B cell (primary cell): Measurements from ENCODE around the gene PLCL1. TPM values are rescaled to one million over a fixed set of nuclear protein-coding genes. Genes with fewer than 3 reads are reported as not detected.

ENCODE experiments used
- ATAC-seq: fragments of 200-7000 bp; cut with Tn5 transposase; one replicate; pipeline ENCODE4 v1.10.0; 2021; ENCODE audit warnings: low read depth, mild to moderate bottlenecking, moderate number of reproducible peaks, moderate library complexity
- CTCF ChIA-PET: fragments of 350-600 bp; sonication (Branson Sonifier 250); formaldehyde crosslinking; loops from one replicate; lab custom pipeline; 2021; ENCODE audit warnings: antibody characterized with exemption, inconsistent platforms; lab: Charles Lee
- POLR2A ChIA-PET: fragments of 350-600 bp; sonication (Branson Sonifier 250); formaldehyde crosslinking; loops from one replicate; lab custom pipeline; 2021; ENCODE audit warnings: antibody characterized with exemption; lab: Charles Lee
- DNase-seq: peaks from one replicate; pipeline ENCODE4 v3.0.0; 2013
- H2AFZ ChIP-seq: 2 replicates; pipeline ENCODE4 v1.6.1; 2012; ENCODE audit warnings: mild to moderate bottlenecking, low read depth, low read length; ENCODE audit not compliant: insufficient read depth, poor library complexity, severe bottlenecking
- H3K27ac ChIP-seq, 2 donors: 1 replicate in 1 of 2; 2 replicates in 1 of 2; pipeline ENCODE4 v1.5.1; 2012 to 2013; ENCODE audit warnings: low read length in 2 of 2, mild to moderate bottlenecking in 2 of 2, moderate library complexity in 1 of 2
- H3K27me3 ChIP-seq, 4 experiments: fragments of 200-600 bp in 1 of 4; sonication (generic) in 1 of 4; replicated peaks in 1 of 4; 1 replicate in 2 of 4; 2 replicates in 2 of 4; pipeline versions ENCODE4 v1.6.1 to v1.7.0; 2013 to 2016; ENCODE audit warnings: low read length in 3 of 4, mild to moderate bottlenecking in 2 of 4, mixed read lengths in 1 of 4, moderate library complexity in 1 of 4; ENCODE audit not compliant: insufficient read depth in 4 of 4, control insufficient read depth in 3 of 4; ENCODE audit errors: control extremely low read depth in 1 of 4
- H3K36me3 ChIP-seq, 2 experiments: replicated peaks in 1 of 2; 1 replicate in 1 of 2; 2 replicates in 1 of 2; pipeline versions ENCODE4 v1.6.1 to v1.7.1; 2013; ENCODE audit warnings: low read length in 1 of 2; ENCODE audit not compliant: insufficient read depth in 2 of 2, control insufficient read depth in 1 of 2; ENCODE audit errors: control extremely low read depth in 1 of 2, extremely low read depth in 1 of 2
- H3K4me1 ChIP-seq, 2 donors: fragments of 200-600 bp in 1 of 2; sonication (generic) in 1 of 2; 1 replicate in 1 of 2; 2 replicates in 1 of 2; pipeline versions ENCODE4 v1.5.1 to v1.6.1; 2013 to 2017; ENCODE audit warnings: low read length in 2 of 2; ENCODE audit not compliant: control insufficient read depth in 2 of 2, insufficient read depth in 2 of 2
- H3K4me2 ChIP-seq: replicated peaks from 2 replicates; pipeline ENCODE3; 2012; ENCODE audit warnings: mild to moderate bottlenecking, low read depth, low read length; ENCODE audit not compliant: poor library complexity, severe bottlenecking
- H3K4me3 ChIP-seq, 5 experiments: fragments of 200-600 bp in 1 of 5; sonication (generic) in 1 of 5; 1 replicate in 3 of 5; 2 replicates in 2 of 5; pipeline versions ENCODE4 v1.5.1 to v1.7.0; 2011 to 2016; ENCODE audit warnings: low read length in 4 of 5, mild to moderate bottlenecking in 4 of 5, low read depth in 2 of 5, control low read depth in 1 of 5, moderate library complexity in 1 of 5; ENCODE audit not compliant: insufficient read depth in 1 of 5; ENCODE audit errors: control extremely low read depth in 1 of 5, extremely low read depth in 1 of 5
- H3K79me2 ChIP-seq: fragments of 200-600 bp; sonication (generic); one replicate; pipeline ENCODE4 v1.6.0; 2016; ENCODE audit warnings: low read length; ENCODE audit not compliant: control insufficient read depth, insufficient read depth
- H3K9ac ChIP-seq: fragments of 200-600 bp; sonication (generic); 2 replicates; pipeline ENCODE4 v1.6.1; 2017; ENCODE audit warnings: mild to moderate bottlenecking, low read length, moderate library complexity
- H3K9me3 ChIP-seq, 3 donors: one replicate each; pipeline versions ENCODE4 v1.6.1 to v1.7.1; 2013; ENCODE audit warnings: low read length in 2 of 3; ENCODE audit not compliant: control insufficient read depth in 2 of 3, insufficient read depth in 1 of 3; ENCODE audit errors: control extremely low read depth in 1 of 3
- H4K20me1 ChIP-seq: 2 replicates; pipeline ENCODE4 v1.6.0; 2012; ENCODE audit warnings: mild to moderate bottlenecking, low read length; ENCODE audit not compliant: insufficient read depth, control insufficient read depth, poor library complexity, severe bottlenecking
- H3K27ac Mint-ChIP-seq: one replicate; pipeline ENCODE4 v1.8.0; 2021; ENCODE audit warnings: mixed read lengths
- H3K27me3 Mint-ChIP-seq: one replicate; pipeline ENCODE4 v1.8.0; 2021; ENCODE audit warnings: mixed read lengths
- H3K4me1 Mint-ChIP-seq: one replicate; pipeline ENCODE4 v1.8.0; 2021; ENCODE audit warnings: mixed read lengths
- H3K4me3 Mint-ChIP-seq: one replicate; pipeline ENCODE4 v1.8.0; 2021; ENCODE audit warnings: mixed read lengths
- H3K9me3 Mint-ChIP-seq: one replicate; pipeline ENCODE4 v1.8.0; 2022; ENCODE audit warnings: mixed read lengths; ENCODE audit not compliant: insufficient read depth
- EZH2 ChIP-seq: IDR thresholded peaks from 2 replicates; pipeline ENCODE4 v1.6.1; 2012; ENCODE audit warnings: borderline replicate concordance, low read depth, mild to moderate bottlenecking, moderate library complexity, low read length; ENCODE audit not compliant: insufficient read depth, poor library complexity, severe bottlenecking
- WGBS: methylation state at CpG from one replicate; pipeline ENCODE4 v1.1.5; 2013; ENCODE audit warnings: missing lambda C conversion rate; ENCODE audit not compliant: insufficient coverage; 5-methylcytosine and 5-hydroxymethylcytosine counted together
- intact Hi-C: fragments of 100-400 bp; cut with micrococcal nuclease; formaldehyde crosslinking; loops from one replicate; pipeline ENCODE4 v1.10.0; 2022
- polyA plus RNA-seq: library from polyadenylated mRNA; depleted of rRNA; stranded (reverse); fragments of >200 nt; gene quantifications from 2 replicates; pipeline ENCODE4 v1.2.3, GENCODE V29; 2012
- total RNA-seq, 2 donors: library from RNA; stranded (reverse); fragments of 120-200 nt in 1 of 2; gene quantifications; 1 replicate in 1 of 2; 2 replicates in 1 of 2; pipeline versions ENCODE4 v1.2.3 to v1.2.4, GENCODE V29; 2013 to 2022
- TF ChIP-seq, protein P1 (sequence below): fragments of 200-600 bp; IDR thresholded peaks from one replicate; pipeline ENCODE4 v1.8.0; 2022; ENCODE audit warnings: antibody characterized with exemption, mild to moderate bottlenecking

Gene PLCL1
- total and polyA plus RNA-seq, 2 donors (not counting 1 experiment from before 2014, with no cell fraction given): 0.07 to 0.25 TPM

DNA sequence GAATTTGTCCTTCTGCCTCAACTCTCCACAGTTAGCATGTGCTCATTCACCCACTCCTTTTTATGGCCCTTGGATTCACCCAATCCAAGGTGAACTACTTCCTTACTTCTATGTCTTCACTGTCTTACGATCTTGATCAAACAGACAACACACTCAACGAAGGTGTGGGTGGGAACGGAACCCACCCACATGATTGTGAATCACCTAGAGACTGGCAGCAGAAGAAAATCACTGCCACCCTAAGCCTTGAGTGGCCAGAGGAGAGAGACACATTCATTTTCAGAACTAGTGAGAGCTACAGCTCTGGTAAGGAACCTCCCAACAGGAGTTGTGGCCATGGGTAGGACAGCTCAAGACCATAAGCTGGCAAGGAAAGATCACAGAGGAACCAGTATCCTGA, 194.3 kb downstream of the PLCL1 start:
- Histone ChIP-seq H3K27ac (no peak overlapping the region), H3K4me2 (no peak overlapping the region), H4K20me1 (no peaks in the 10 kb centered on the region), H3K27me3 (no peaks in the 10 kb centered on the region), H3K9me3 (no peaks in the 10 kb centered on the region), H3K4me1 (no peaks in the 10 kb centered on the region), H2AFZ (no peak overlapping the region), H3K4me3 (no peak overlapping the region), H3K36me3 (no peaks in the 10 kb centered on the region), H3K9ac (no peak overlapping the region), H3K79me2 (no peaks in the 10 kb centered on the region)
- ChIA-PET POLR2A (no interaction called here), CTCF (no interaction called here)
- no peak overlapping the region for H3K4me3 Mint-ChIP-seq
- no peaks in the 10 kb centered on the region for H3K9me3 Mint-ChIP-seq
- no peak overlapping the region for H3K27ac Mint-ChIP-seq
- ATAC-seq (no peak), DNase-seq (no peak)
- H3K27me3 Mint-ChIP-seq: no peaks in the 10 kb centered on the region
- intact Hi-C loops: no loop called here
- TF ChIP-seq, protein P1, sequence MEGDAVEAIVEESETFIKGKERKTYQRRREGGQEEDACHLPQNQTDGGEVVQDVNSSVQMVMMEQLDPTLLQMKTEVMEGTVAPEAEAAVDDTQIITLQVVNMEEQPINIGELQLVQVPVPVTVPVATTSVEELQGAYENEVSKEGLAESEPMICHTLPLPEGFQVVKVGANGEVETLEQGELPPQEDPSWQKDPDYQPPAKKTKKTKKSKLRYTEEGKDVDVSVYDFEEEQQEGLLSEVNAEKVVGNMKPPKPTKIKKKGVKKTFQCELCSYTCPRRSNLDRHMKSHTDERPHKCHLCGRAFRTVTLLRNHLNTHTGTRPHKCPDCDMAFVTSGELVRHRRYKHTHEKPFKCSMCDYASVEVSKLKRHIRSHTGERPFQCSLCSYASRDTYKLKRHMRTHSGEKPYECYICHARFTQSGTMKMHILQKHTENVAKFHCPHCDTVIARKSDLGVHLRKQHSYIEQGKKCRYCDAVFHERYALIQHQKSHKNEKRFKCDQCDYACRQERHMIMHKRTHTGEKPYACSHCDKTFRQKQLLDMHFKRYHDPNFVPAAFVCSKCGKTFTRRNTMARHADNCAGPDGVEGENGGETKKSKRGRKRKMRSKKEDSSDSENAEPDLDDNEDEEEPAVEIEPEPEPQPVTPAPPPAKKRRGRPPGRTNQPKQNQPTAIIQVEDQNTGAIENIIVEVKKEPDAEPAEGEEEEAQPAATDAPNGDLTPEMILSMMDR: no peak
- TF ChIP-seq EZH2: no peak
- WGBS: no CpG with 5 or more reads among the region's 3 CpGs
- no peaks in the 10 kb centered on the region for H3K4me1 Mint-ChIP-seq

DNA sequence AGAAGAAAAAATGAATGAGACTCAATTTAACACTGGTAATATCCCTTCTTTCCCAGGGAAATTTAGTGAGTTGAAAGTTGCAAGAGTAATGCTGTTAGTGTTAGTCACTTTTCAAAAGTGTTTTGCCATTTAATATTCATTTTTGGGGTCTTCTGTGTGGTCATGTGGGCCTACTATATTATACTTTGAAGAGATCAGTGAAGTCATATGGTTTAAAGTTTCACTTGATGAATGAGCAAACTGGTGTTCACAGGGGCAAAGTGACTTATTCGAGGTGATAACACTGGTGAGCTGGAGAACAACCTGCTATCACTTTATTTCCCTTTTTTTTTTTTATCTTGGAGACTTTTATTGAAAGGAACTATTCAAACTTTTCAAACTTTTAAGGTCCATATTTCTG, 196.0 kb downstream of the PLCL1 start:
- Histone ChIP-seq H3K79me2 (no peaks in the 10 kb centered on the region), H4K20me1 (no peaks in the 10 kb centered on the region), H3K9ac (no peak overlapping the region), H3K27ac (no peak overlapping the region), H2AFZ (no peak overlapping the region), H3K9me3 (no peaks in the 10 kb centered on the region), H3K4me3 (no peak overlapping the region), H3K36me3 (no peaks in the 10 kb centered on the region), H3K4me1 (no peaks in the 10 kb centered on the region), H3K27me3 (no peaks in the 10 kb centered on the region), H3K4me2 (no peak overlapping the region)
- Mint-ChIP-seq H3K9me3 (no peaks in the 10 kb centered on the region), H3K27me3 (peaks cover 1% of the 10 kb centered on the region), H3K4me1 (peaks cover under 1% of the 10 kb centered on the region), H3K4me3 (no peak overlapping the region), H3K27ac (no peak overlapping the region)
- no CpG with 5 or more reads among the region's 1 CpG for WGBS
- intact Hi-C loops: no loop called here
- TF ChIP-seq, protein P1: no peak
- TF ChIP-seq EZH2: no peak
- POLR2A ChIA-PET: no interaction called here
- ATAC-seq: no peak
- no peak for DNase-seq
- CTCF ChIA-PET: no interaction called here
